HG03159 (cell line): Measurements from ENCODE around the gene MRPL58.
"Not testable (repeated sequence)": the region's sequence is repeated elsewhere in the genome, so short reads cannot be mapped to it uniquely, and the experiment has no call there.

Source experiments
- ATAC-seq: cut with Tn5 transposase; IDR thresholded peaks from one replicate; pipeline ENCODE4 v1.9.1; 2021; ENCODE audit warnings: mild to moderate bottlenecking, moderate library complexity; ENCODE audit not compliant: unreplicated experiment

The MRPL58 gene

DNA sequence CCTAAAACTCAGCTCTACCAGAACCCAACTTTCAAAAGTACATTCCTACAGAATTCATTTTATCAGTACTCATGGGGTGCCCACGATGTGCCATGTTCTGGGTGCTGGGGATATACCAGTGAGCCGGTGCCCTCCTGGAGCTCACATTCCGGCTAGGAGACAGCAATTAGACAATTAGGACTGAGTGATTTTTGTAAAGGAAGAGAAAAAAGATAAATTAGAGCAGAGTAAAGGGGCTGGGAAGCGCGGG, 449 bp upstream of the MRPL58 start:
- no peak for ATAC-seq

DNA sequence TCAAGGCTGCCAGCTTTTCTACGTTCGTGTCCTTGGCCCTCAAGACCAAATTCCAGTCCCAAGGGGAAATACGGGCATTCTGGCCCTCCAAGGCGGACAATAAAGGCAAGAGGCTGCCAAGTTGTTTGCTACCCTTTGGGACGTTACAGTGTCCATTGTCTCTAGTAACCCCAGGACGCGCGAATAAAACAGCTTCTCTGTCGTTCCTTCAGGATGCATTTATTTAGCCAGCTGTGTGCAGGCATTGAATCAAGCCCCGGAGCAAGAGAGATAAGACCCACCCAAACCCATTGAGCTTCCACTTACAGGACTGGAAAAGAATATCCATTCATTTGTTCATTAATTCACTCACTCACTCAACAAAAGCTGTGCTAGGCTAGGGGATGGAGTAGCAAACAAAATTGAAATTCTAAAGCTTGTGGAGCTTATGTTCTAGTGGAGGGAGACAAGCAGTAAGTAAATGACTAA, 656 bp downstream of the MRPL58 start:
- no peak for ATAC-seq

DNA sequence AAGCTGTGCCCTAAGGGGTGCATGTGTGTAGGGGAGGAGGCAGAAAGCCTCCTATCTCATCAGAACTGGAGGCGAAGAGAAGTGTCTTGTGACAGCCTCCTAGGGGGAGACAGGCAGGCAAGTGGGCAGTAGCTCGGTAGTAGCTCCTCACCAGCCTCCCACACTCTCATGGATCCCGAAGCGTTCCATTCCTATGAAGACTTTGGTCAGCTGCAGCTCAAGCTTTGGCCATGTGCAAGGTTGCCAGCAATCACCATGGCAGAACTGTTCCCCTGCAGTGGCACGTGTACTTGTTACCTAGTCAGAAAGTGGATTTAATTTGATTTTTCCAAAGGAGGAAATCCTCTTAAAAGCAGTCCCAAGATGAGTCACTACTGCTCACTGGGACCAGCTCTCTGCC, 6.7 kb downstream of the MRPL58 start:
- ATAC-seq = no peak

DNA sequence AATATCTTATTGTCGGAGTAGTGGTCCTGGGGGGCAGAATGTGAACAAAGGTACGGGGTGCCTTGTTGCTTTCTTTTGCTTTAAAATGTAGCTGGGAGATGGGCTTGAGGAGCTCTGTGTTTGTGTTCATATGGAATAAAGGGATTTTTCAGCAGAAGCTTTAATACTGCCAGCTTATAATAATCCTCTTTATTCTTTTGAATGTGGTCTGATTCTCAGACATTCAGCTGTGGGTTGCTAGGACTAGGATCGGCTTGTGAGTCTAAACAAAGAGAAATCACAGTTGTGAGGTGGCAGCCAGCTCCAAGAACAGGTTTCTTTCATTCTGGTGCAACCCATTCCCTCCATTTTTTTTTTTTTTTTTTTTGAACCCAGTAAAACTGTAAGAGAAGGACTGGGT, 7.2 kb downstream of the MRPL58 start:
- ATAC-seq = no peak

DNA sequence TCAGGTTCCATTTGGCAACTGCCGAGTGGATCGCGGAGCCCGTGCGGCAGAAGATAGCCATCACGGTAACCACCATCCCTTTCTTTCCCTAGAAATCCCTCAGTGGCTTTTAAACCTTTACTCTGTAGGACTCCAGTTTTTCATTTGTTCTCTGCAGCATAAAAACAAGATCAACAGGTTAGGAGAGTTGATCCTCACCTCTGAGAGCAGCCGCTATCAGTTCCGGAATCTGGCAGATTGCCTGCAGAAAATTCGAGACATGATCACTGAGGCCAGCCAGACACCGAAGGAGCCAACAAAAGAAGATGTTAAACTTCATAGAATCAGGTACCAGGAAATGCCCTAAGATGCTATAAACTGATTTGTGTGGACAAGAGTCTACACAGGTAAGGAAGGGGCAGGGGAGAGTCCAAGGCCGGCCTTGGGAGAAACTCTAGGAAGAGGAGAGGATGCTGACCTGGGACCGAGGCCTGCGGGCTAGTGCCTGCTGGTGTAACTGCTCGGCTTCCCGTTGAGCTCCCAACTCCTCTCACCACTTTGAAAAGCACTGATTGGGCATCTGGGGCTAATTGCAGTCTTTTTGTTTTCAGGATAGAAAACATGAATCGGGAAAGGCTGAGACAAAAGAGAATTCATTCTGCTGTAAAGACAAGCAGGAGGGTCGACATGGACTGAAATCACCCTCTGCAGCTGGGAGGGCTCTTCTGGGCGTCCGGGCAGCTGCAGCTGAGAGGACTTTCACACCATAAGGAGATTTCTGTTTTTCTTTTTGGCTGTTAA, 8.1 kb downstream of the MRPL58 start:
- ATAC-seq = no peak

DNA sequence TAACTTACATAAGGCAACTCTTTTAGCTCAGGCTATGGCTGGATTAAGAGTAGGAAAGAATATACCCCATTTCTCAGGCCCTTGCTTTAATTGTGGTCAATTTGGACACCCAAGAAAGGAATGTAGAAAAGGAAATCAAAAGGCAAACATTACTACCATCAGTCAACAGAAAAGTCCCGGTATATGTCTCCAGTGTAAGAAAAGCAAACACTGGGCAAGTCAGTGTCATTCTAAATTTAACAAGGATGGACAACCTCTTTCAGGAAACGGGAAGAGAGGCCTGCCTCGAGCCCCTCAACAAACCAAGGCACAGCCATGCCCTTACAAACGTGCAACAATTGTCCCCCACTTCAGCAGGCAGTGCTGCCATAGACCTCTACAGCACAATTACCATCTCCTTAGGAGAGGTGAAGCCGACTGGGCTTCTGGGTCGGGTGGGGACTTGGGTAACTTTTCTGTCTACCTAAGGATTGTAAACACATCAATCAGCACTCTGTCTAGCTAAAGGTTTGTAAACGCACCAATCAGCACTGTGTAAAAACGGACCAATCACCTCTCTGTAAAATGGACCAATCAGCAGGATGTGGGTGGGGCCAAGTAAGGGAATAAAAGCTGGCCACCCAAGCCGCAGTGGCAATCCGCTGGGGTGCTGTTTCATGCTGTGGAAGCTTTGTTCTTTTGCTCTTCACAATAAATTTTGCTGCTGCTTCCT, 12.4 kb downstream of the MRPL58 start:
- ATAC-seq = no peak

DNA sequence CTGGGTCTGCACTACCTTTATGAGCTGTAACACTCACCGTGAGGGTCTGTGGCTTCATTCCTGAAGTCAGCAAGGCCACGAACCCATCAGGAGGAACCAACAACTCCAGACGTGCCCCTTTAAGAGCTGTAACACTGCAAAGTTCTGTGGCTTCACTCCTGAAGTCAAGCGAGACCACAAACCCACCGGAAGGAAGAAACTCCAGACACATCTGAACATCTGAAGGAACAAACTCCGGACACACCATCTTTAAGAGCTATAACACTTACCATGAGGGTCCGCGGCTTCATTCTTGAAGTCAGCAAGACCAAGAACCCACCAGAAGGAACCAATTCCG, 12.9 kb downstream of the MRPL58 start:
- ATAC-seq = not testable (repeated sequence)

DNA sequence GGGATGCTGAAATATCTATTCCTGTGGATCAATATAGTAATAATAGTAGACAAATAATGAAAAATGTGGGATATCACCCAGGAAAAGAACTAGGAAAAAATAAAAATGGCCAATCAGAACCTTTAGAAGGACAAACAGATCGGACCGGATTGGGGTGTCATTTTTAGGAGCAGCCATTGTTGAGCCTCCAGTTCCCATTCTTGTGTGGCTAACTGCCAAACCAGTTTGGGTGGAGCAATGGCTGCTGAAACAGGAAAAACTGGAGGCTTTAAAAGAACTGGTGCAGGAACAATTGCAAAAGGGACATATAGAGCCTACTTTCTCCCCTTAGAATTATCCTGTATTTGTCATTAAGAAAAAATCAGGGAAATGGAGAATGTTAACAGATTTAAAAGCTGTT, 14.2 kb downstream of the MRPL58 start:
- not testable (repeated sequence) for ATAC-seq

DNA sequence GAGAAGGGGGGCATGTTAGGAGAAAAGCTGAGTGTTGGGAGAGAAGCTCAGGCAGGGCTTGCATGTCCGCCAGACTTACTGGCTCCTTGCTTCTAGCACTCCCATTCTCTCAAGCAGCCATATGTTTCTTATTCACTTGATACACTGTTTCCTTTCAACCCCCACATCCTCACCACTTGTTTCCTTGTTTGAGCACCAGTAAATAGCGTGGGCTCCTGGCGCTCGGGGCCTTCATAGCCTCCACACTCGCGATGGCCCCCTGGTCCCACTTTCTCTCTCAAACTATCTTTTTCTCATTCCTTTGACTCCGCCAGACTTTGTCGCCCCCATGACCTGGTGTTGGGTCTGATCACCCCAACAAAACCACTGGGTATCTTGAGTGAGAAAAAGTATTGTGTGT, 17.7 kb downstream of the MRPL58 start:
- no peak for ATAC-seq

DNA sequence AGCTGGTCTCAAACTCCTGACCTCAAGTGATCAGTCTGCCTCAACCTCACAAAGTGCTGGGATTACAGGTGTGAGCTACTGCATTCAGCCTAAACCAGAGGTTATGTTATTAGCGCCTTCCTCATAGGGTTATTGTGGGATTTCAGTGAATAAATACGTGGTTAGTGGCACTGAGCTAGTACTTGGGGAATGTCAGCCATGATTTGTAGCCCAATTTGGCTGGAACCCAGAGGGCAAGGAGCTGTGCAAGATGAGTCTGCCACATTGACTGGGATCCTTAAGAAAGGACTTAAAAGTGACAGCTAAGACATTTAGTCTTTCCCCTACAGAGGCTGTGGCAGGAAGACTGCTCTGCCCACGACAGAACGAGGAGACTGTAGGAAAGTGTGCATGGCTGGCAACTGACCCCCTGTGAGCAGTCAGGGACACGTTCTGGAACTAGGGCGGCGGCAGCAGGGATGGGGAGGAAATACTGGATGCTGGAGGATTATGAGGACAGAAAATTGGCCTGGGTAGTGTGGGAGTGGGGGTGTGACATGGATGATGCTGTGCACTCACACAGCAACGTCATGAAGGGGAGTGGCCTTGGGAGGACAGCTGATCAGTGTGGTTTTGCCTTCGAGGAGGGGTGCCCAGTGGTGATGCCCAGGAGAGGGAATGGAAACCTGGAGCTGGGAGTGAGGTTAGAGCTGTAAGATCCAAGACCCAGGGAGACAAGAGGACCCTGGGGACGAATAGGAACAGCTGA, 19.7 kb downstream of the MRPL58 start:
- no peak for ATAC-seq

DNA sequence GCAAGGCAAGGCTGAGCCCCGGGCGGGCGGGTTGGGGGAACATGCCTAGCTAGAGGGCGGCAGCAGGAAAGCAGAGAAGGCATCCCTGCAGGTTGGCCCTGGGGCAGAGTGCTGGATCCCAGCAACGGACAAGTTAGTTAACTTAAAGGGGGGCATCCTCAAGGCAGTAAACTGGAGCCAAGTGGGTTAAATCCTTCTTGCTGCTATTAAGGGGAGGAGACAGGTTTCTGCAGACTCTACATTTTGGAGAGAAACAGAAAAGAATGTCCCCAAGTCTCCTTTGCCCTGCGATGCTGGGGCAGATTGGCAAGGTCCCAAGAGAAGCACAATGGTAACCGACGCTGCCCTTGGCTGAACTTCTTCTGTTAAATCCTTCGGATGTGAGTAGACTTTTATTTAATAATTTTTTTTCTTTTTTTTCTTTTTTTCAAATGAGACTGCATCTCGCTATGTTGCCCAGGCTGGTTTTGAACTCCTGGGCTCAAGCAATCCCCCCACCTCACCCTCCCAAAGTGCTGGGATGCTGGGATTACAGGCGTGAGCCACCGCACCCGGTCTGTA, 20.3 kb downstream of the MRPL58 start:
- no peak for ATAC-seq

DNA sequence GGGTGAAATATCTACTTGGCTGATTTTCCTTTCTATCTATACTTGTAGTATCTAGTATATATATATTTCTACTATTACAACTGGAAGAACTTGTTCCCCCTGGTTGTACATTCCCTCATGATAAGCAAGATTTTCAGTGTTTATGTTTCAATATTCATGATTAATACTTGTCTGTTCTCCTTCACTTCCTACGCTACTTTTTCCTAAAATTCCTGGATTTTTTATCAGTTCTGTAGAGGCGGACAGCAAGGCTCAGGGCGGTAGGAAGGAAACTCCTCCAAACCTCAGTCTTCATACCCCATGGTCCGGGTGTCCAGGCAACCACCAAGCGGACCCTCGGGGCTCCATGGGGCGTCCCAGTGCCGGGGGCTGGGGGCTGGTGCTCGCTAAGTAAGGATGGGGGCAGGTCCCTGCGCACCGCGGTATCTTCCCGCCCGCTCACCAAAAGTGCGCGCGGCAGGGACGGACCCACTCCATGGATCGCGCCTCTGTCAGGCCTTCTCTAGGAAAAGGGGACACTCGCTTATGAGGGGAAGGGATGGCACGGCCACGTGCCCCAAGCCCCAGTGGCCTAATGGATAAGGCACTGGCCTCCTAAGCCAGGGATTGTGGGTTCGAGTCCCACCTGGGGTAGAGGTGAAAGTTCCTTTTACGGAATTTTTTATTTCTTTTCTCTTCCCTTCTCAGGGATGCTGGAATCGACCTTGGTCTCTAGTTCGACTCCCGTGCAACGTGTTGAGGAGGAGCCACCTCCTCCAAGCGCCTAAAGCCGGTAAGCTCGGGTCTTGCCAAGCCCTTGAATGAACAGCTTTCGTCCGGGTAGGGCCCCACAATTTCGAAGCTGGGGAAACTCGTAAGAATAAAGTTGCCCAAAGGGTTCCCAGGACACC, 21.1 kb downstream of the MRPL58 start:
- peak; percentile 39 for ATAC-seq

DNA sequence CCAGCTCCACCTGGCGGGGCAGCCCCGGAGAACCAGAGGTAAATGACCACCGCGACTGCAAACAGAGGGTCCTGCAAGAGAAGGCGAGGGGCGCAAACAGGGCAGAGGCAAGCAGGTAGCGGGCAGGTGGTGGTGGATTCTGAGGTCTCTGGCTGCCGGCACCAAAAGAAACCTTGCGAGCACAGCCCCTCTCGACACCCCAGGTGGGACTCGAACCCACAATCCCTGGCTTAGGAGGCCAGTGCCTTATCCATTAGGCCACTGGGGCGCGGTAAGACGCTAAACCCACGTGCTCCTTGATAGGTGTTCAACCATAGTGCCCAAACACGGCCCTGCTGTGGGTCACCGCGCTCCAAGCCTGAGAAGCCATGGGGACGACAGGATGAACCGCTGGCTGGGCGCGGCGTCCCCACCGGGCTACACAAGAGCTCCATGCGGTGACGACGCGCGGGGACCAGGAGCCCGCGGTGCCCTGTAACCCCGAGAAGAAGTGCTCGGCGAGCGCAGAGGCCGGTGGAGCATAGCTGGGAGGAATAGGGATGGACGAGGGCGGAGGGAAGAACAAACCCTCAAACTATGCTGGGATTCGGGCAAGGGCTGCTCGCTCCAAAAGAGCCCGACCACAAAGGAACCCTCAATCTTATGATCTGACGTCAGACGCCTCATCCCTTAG, 21.9 kb downstream of the MRPL58 start:
- peak; percentile 53 for ATAC-seq

DNA sequence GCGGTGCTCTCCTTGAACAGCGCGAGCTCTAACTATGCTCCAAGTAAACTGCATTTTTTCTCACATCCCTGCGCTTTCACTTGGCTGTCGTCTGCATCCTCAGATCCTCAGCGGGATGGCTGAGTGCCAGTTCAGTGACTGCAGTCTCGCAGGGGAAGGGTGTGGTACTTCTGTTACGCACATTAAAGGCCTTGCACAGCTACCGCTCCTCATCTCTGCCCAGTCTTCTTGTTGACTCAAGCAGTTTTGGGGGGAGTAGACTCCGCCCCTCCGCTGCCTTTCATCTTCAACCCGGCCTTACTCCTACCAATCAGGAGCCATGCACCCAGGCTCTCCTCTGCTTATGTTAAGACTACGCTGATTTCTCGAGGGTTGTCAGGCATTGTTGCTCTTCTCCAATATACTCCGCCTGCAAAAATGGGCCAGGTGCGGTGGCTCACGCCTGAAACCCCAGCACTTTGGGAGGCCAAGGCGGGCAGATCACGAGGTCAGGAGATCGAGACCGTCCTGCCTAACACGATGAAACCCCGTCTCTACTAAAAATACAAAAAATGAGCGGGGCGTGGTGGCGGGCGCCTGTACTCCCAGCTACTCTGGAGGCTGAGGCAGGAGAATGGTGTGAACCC, 24.3 kb downstream of the MRPL58 start:
- ATAC-seq = no peak

DNA sequence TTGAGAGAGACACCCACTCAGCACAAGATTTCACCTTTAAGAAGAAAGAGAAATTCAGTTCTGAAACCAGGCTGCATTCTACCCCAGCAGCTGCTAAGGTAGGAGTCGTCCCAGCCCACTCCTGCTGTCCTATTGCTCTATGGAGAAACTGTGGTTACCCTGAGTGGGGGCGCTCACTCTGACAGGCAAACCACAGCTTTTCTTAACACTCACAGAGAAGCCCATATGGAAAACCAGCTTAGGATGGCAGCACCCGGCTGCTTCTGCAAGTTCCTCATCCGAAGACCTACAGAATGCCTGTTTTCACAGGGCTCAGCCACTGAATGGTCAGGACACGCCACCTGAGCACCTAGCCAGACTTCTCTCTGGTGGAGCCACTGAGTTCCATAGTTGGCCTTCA, 26.8 kb downstream of the MRPL58 start:
- ATAC-seq = no peak

DNA sequence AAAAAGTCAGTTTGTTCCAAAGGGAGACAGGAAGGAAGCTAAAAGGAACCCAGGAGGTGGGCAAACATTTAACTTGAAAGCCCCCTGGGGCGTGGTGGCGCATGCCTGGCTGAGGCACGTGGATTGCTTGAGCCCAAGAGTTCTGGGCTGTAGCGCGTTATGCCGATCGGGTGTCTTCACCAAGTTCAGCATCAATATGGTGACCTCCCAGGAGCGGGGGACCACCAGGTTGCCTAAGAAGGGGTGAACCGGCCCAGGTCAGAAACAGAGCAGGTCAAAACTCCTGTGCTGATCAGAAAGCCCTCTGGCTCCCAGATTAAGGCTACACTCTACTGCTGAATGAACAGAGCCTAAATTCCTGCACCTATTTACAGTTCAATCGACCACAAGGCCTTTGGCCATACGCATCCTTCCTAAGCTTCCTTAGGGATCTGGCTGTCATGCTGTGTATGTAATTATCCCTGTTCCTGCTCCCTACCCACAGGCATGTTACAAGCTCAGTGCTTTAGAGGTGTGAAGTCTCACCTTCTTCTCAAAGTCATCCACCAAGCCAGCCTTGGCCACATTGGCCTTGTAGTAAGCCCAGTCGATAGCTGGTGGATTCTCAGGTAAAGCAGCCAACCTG, 29.3 kb downstream of the MRPL58 start:
- ATAC-seq = no peak

DNA sequence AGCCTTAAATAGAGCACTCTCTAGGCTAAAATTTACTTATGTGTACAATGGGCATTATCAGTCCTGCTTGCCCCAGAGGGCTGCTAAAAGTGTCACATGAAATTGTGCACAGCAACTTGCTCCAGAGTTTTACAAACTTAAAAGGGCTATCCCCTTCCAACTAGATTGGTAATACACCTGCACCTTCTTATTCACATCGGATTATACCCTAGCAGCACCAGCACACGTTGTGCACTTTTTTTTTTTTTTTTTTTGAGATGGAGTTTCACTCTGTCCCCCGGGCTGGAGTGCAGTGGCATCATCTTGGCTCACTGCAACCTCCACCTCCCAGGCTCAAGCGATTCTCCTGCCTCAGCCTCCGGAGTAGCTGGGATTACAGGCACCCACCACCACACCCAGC, 31.3 kb downstream of the MRPL58 start:
- not testable (repeated sequence) for ATAC-seq

DNA sequence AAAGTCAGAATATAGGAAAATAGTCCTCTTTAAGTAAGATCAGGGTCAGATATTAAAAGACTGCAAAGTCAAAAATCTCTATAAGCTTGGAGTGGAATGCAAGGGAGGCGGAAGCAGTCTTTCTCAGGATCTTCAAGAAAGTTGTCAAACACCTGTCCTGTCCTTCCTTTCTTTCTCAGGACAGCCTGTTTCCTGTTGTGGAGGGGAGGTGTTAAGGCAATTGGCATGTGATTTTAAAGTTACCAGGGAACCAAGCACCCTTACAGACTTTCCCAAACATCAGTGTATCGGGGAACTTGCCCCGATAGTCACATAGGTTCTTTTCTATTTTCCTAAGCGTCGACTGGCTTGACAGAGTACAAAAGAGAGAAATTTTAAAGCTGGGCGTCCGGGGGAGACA, 32.2 kb downstream of the MRPL58 start:
- no peak for ATAC-seq

DNA sequence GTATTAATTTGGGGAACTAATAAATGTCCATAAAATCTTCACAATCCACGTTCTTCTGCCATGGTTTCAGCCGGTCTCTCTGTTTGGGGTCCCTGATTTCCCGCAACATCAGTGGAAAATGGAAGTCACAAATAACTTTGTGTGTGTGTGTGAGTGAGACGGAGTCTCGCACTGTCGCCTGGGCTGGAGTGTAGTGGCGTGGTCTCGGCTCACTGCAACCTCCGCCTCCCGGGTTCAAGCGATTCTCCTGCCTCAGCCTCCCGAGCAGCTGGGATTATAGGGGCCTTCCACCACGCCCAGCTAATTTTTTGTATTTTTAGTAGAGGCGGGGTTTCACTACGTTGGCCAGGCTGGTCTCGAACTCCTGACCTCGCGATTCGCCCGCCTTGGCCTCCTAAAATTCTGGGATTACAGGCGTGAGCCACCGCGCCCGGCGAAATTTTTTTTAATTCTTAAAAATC, 33.5 kb downstream of the MRPL58 start:
- ATAC-seq = not testable (repeated sequence)
